ENCODE results near the gene TCTN3.

The TCTN3 gene

GRCh38 chr10:95650232-95650631, 43.5 kb downstream of the TCTN3 start:
- TF ChIP-seq FOXP2 (optimal IDR thresholded peaks at IDR 0.05; ENCODE audit: borderline replicate concordance, extremely low read depth, extremely low read length, insufficient read depth) (no peak), SIN3A (IDR thresholded peaks at IDR 0.05; ENCODE audit: borderline replicate concordance, insufficient read depth, low read length) (no peak), REST (IDR thresholded peaks at IDR 0.05; ENCODE audit: insufficient read depth in 1 of 2, low read depth in 2 of 2, low read length in 2 of 2) (no peak)

- no peak for TF ChIP-seq REST (IDR thresholded peaks at IDR 0.05; ENCODE audit: insufficient read depth in 1 of 2, low read depth in 2 of 2, low read length in 2 of 2)
- no peak for TF ChIP-seq SIN3A (IDR thresholded peaks at IDR 0.05; ENCODE audit: borderline replicate concordance, insufficient read depth, low read length)
- no peak for TF ChIP-seq POLR2AphosphoS5 (IDR thresholded peaks at IDR 0.05; ENCODE audit: low read depth, low read length)
- no peak for TF ChIP-seq TAF1 (IDR thresholded peaks at IDR 0.05; ENCODE audit: borderline replicate concordance, insufficient read depth, low read length)
- no peak for TF ChIP-seq FOXP2 (optimal IDR thresholded peaks at IDR 0.05; ENCODE audit: borderline replicate concordance, extremely low read depth, extremely low read length, insufficient read depth)
Observed at GRCh38 chr10:95648138-95648537, 45.6 kb downstream of the TCTN3 start.

- TF ChIP-seq TAF1 (IDR thresholded peaks at IDR 0.05; ENCODE audit: borderline replicate concordance, insufficient read depth, low read length) (no peak), POLR2AphosphoS5 (IDR thresholded peaks at IDR 0.05; ENCODE audit: low read depth, low read length) (no peak)
Observed at GRCh38 chr10:95646160-95646559, 47.6 kb downstream of the TCTN3 start.

- TF ChIP-seq POLR2AphosphoS5 (IDR thresholded peaks at IDR 0.05; ENCODE audit: low read depth, low read length) (no peak), REST (IDR thresholded peaks at IDR 0.05; ENCODE audit: insufficient read depth in 1 of 2, low read depth in 2 of 2, low read length in 2 of 2) (no peak)
Observed at GRCh38 chr10:95644901-95645300, 48.8 kb downstream of the TCTN3 start.

- TF ChIP-seq TAF1 (IDR thresholded peaks at IDR 0.05; ENCODE audit: borderline replicate concordance, insufficient read depth, low read length) (no peak), POLR2AphosphoS5 (IDR thresholded peaks at IDR 0.05; ENCODE audit: low read depth, low read length) (no peak), FOXP2 (optimal IDR thresholded peaks at IDR 0.05; ENCODE audit: borderline replicate concordance, extremely low read depth, extremely low read length, insufficient read depth) (no peak), SIN3A (IDR thresholded peaks at IDR 0.05; ENCODE audit: borderline replicate concordance, insufficient read depth, low read length) (no peak), REST (IDR thresholded peaks at IDR 0.05; ENCODE audit: insufficient read depth in 1 of 2, low read depth in 2 of 2, low read length in 2 of 2) (no peak)
Observed at GRCh38 chr10:95640891-95641315, 52.8 kb downstream of the TCTN3 start.
